ENCODE results near the gene NEMF. TPM values are rescaled to one million over a fixed set of nuclear protein-coding genes. Genes with fewer than 3 reads are reported as not detected.
A peak's percentile ranks its signal among the peaks of the same experiment; 100 is the strongest.
"Not testable (repeated sequence)": the region's sequence is repeated elsewhere in the genome, so short reads cannot be mapped to it uniquely, and the experiment has no call there.

Gene NEMF
- total RNA-seq, 1 donor from 2014 or later = 54.6 TPM

- no peak for DNase-seq (ENCODE audit: low read depth in 2 of 2)
Measured at GRCh38 chr14:49816844-49817243, 35.7 kb downstream of the NEMF start.

GRCh38 chr14:49816118-49816517 lies 36.5 kb downstream of the NEMF start:
- DNase-seq (ENCODE audit: low read depth in 2 of 2) = not testable (repeated sequence)

- no peak for DNase-seq (ENCODE audit: low read depth in 2 of 2)
Measured at GRCh38 chr14:49808780-49809179, 43.8 kb downstream of the NEMF start.

- no peak for DNase-seq (ENCODE audit: low read depth in 2 of 2)
Measured at GRCh38 chr14:49796025-49796424, 56.6 kb downstream of the NEMF start.

GRCh38 chr14:49792618-49793017 lies 60.0 kb downstream of the NEMF start:
- no peak for DNase-seq (ENCODE audit: low read depth in 2 of 2)

GRCh38 chr14:49786315-49786714 lies 66.3 kb downstream of the NEMF start:
- no peak for DNase-seq (ENCODE audit: low read depth in 2 of 2)

GRCh38 chr14:49783394-49784014 lies 69.1 kb downstream of the NEMF start:
- DNase-seq (ENCODE audit: low read depth in 2 of 2) = no peak

GRCh38 chr14:49781040-49781439 lies 71.5 kb downstream of the NEMF start:
- DNase-seq (ENCODE audit: low read depth in 2 of 2) = not testable (repeated sequence)

GRCh38 chr14:49778421-49778820 lies 74.2 kb downstream of the NEMF start:
- DNase-seq (ENCODE audit: low read depth in 2 of 2) = no peak

- no peak for DNase-seq (ENCODE audit: low read depth in 2 of 2)
Measured at GRCh38 chr14:49774106-49774505, 78.5 kb downstream of the NEMF start.

GRCh38 chr14:49771691-49772090 lies 80.9 kb downstream of the NEMF start:
- DNase-seq (ENCODE audit: low read depth in 2 of 2) = not testable (repeated sequence)

- no peak for DNase-seq (ENCODE audit: low read depth in 2 of 2)
Measured at GRCh38 chr14:49770212-49770817, 82.3 kb downstream of the NEMF start.

- DNase-seq (ENCODE audit: low read depth in 2 of 2) = no peak
Measured at GRCh38 chr14:49769581-49770211, 82.9 kb downstream of the NEMF start.

- DNase-seq (ENCODE audit: low read depth in 2 of 2) = peak in 1 of 2 donors; percentile 14
Measured at GRCh38 chr14:49769171-49769570, 83.4 kb downstream of the NEMF start.

- DNase-seq (ENCODE audit: low read depth in 2 of 2) = peak; percentile 79 to 81
Measured at GRCh38 chr14:49768301-49769121, 84.1 kb downstream of the NEMF start.

GRCh38 chr14:49767571-49768300 lies 84.9 kb downstream of the NEMF start, which contains the start of gene KLHDC2:
Gene KLHDC2, plus strand, starts transcription at chr14:49768153. Its CDS starts 316 bp downstream, at chr14:49768469.
- peak; percentile 94 for DNase-seq (ENCODE audit: low read depth in 2 of 2)

- DNase-seq (ENCODE audit: low read depth in 2 of 2) = no peak
Measured at GRCh38 chr14:49767270-49767570, 85.4 kb downstream of the NEMF start.

- DNase-seq (ENCODE audit: low read depth in 2 of 2) = peak; percentile 1 to 8
Measured at GRCh38 chr14:49766839-49767238, 85.7 kb downstream of the NEMF start.

GRCh38 chr14:49761839-49762551 lies 90.6 kb downstream of the NEMF start:
- DNase-seq (ENCODE audit: low read depth in 2 of 2) = no peak

GRCh38 chr14:49755378-49755777 lies 97.2 kb downstream of the NEMF start:
- no peak for DNase-seq (ENCODE audit: low read depth in 2 of 2)

- DNase-seq (ENCODE audit: low read depth in 2 of 2) = no peak
Measured at GRCh38 chr14:49754570-49755097, 98.0 kb downstream of the NEMF start.

Data from lung microvascular endothelial cell (primary cell).